NCI-H146 treated with DMSO at 0.1 percent for 48 hours (cell line): ENCODE measurements around the gene SEMA5B.
A peak's percentile ranks its signal among the peaks of the same experiment; 100 is the strongest.

Source experiments
- DNase-seq: peaks from one replicate; lab custom pipeline; 2025; ENCODE audit not compliant: unreplicated experiment; lab: John Stamatoyannopoulos, UW

Gene SEMA5B

GRCh38 chr3:122927726-122928125 is 99.8 kb downstream of the SEMA5B start:
- DNase-seq = no peak

- DNase-seq = no peak
Observed at GRCh38 chr3:122926811-122927210, 100.8 kb downstream of the SEMA5B start.

DNA sequence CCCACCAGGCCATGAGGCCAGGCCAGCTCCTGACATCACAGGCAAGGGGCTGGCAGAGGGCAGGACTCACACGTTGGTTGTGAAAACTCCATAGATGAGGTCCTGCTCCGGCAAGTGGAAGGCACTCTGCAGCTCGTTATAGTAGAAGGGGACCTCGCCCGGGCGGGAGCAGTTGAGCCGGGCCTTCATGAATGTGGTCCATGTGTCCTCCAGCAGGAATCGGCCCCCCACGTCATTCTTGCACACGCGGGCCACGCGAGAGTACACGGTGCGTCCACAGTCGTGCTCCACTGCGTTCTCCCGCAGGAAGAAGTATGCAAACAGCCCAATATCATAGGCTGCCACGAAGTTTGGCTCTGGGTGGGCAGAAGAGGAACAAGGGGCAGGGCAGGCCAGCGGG is 101.2 kb downstream of the SEMA5B start:
- no peak for DNase-seq

- no peak for DNase-seq
Observed at GRCh38 chr3:122925756-122926155, 101.8 kb downstream of the SEMA5B start.

DNA sequence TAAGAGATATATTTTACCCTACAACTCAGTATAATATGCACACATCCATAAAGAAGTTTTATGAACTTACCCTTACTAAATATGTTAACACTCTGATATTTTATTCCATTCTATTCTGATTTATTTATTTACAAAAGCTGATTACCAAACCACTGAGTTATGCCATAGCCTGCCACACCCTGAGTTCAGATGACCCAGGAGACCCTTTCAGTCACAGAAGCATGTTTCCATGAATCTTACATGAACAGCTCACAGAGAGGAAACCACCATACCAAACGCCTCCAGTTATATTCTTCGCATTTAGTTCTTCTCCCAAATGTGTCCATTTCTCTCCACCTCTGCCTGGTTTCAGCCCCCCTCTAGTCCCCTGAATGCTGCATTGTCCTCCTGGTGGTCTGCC is 103.5 kb downstream of the SEMA5B start:
- no peak for DNase-seq

DNA sequence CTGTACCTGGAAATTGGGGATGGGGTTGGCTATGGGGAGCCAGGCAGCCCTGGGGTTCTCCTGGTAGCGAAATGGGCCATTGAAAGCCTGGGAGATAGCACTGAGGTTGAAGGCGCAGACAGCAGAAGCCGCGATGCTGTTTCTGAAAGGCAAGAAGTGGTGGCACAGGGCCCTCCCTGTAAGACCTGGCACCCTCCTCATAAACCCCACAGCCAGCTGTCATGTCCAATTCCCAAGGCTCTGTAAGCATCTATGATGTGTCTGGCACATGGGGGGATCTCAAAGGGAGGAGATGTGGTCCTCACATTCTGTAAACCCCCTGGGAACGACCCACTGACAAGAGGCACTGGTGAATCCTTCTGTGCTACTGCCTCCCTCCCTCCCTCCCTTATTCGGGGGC is 104.0 kb downstream of the SEMA5B start:
- no peak for DNase-seq

GRCh38 chr3:122921791-122922651 is 105.5 kb downstream of the SEMA5B start:
- DNase-seq = peak; percentile 44

- no peak for DNase-seq
Observed at GRCh38 chr3:122920986-122921385, 106.6 kb downstream of the SEMA5B start.

DNA sequence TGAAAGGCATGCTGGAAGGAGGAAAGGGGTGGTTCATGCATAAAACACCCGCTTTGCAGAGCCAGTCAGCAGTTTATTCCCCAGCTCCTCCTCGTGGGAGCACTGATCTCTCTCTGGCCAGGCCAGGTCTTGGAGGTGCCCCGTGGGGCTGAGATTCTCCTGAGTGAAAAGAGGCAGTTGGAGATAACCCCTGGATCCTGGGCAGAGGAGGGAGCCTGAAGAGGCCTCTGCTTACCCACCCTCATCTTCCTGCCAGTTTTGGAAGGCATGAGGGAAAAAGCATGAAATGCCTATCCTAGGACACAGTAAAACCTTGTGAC is 108.3 kb downstream of the SEMA5B start:
- DNase-seq = no peak

GRCh38 chr3:122918576-122919290 is 108.8 kb downstream of the SEMA5B start:
- DNase-seq = no peak

GRCh38 chr3:122917412-122917811 is 110.2 kb downstream of the SEMA5B start:
- DNase-seq = no peak

DNA sequence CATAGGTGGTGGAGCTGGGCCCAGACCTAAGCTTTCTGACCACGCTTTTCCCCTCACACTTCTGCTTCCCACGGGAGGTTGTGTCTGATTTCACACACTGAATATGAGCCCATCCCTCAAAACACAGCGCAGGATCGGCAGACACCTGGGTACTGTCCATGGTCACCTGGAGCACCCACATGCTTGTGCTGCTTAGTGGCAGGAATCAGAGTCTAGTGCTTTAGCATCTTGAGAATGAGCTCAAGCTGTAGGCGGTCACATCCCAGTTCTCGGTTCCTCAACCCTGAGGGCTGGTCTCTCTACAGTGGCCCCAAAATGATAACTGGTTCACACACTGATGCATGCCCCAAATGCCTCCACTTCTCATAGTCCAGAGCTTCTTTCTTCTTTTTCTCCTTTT is 111.0 kb downstream of the SEMA5B start:
- no peak for DNase-seq

DNA sequence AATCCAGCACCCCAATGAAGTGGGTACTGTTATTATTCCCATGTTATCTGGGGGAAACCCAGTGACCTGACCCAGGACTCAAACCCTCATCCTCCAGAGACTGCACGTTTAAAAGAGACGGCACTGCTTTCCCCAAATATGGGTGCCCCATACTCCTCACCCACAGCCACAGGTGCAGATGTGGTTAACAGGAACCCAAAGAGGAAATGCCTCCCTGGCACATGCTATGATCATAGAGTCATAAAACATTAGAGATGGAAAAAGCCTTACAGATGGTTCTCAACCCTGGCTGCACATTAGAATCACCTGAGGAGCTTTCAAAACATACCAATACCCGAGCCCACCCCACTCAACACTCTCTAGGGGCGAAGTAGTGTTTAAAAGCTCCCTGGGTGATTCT is 111.5 kb downstream of the SEMA5B start:
- DNase-seq = no peak

DNA sequence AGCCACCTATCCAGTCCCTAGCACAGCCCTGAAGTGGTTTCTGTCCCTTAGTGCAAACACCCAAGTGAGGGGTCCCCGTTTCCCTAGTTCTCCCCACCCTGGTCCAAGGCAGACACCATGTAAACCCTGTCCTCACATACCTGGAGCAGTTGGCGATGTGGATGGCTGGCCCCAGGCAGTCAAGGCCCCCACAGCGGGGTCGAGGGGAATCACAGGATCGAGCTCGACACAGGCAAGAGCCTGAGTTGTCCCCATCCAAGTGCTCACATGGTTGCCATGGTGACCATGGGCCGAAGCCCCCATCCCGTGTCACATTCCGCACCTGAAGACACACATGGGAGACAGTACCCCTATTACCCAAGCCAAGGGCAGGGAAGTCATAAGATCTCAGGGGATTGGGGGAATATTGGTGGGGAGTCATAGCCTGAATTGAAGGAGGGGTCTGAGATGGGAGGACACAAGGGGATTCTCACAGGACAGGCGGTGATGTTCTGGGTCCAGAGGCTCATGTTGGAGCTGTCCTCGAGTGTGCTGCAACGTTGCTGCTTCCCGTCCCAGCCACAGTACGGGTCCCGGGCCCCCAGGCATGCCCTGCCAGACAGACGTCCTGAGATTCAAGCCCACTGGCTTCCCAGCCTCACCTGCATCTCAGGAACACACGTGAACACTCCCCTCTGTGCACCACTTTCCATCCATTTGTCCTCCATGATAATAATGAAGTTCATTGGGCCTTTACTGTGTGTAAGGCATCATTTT is 112.1 kb downstream of the SEMA5B start:
- no peak for DNase-seq

GRCh38 chr3:122913539-122914100 is 113.9 kb downstream of the SEMA5B start:
- DNase-seq = no peak

- DNase-seq = no peak
Observed at GRCh38 chr3:122912772-122913538, 114.6 kb downstream of the SEMA5B start.

- no peak for DNase-seq
Observed at GRCh38 chr3:122911901-122912300, 115.7 kb downstream of the SEMA5B start.

- no peak for DNase-seq
Observed at GRCh38 chr3:122908251-122908650, 119.3 kb downstream of the SEMA5B start.

DNA sequence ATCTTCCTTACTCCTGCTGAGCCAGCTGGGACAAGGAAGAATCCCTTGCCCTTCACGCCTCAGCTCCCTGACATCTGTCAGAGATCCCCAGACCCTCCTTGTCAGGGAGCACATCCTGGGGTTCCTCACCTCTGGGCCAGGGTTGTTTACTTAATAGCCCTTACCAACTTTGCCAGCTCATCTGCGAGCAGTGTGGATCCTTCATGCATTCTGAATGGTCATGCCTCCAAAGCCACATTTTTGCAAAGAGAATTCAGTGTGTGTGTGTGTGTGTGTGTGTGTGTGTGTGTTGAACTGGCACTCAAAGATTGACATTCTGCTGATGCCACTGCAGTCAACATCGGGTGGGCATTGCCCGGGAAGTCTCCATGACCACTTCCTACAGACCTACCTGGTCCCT is 120.1 kb downstream of the SEMA5B start:
- DNase-seq = no peak

DNA sequence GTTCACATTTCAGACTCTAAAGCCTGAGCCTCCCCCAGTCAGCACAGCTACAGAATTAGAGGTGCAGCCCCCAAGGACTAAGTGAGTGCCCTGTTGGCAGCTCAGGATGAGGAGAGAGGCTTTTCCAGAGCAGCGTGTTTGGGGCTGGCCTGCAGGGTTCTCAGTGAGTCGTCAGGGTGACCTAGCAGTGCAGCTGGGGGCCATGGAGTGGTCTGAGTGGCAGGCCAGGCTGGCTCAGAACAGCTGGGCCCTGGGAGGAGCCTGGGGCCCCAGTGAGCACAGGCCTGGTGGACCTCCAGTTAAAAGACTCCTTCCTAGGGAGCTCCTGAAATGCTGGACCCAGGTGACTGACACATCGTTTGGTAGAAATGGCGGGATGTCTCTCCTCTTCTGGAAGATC is 124.4 kb downstream of the SEMA5B start:
- no peak for DNase-seq

GRCh38 chr3:122902326-122902725 is 125.2 kb downstream of the SEMA5B start:
- DNase-seq = no peak
